ENCODE data around the gene CALHM5. TPM values are rescaled to one million over a fixed set of nuclear protein-coding genes. Genes with fewer than 3 reads are reported as not detected.

CALHM5 gene
- total RNA-seq, 1 experiment from 2014 or later = not detected

GRCh38 chr6:116563830-116564229, 52.4 kb downstream of the CALHM5 start:
- intact Hi-C loops (cut with micrococcal nuclease; ENCODE audit: unreplicated experiment) (no loop called here), in situ Hi-C loops (cut with HindIII; ENCODE audit: low pct_unique_long_range_greater_than_20kb, low sequenced_read_pairs) (no loop called here)
- POLR2A ChIA-PET = no interaction called here
- ATAC-seq = no peak
- no TSS peak for BruUV-seq (replicated peaks)
- Histone ChIP-seq H3K9me3 (ENCODE audit: control insufficient read depth, insufficient read depth, low read depth, low read length) (no peaks in the 10 kb centered on the region), H3K36me3 (ENCODE audit: control insufficient read depth, insufficient read depth, low read length) (no peaks in the 10 kb centered on the region), H3K4me1 (ENCODE audit: control insufficient read depth, insufficient read depth, low read length) (no peaks in the 10 kb centered on the region; the same call in 1 of the 2 replicates), H3K27ac (ENCODE audit: low read length) (no peak overlapping the region), H3K27me3 (ENCODE audit: control insufficient read depth, insufficient read depth, low read length) (peaks cover 25% of the 10 kb centered on the region), H3K4me3 (ENCODE audit: low read depth in 2 of 2, low read length in 2 of 2) (no peak overlapping the region)
- DNase-seq (ENCODE audit: low read depth, low spot score) = no peak
- CTCF ChIA-PET = interaction anchor here (0.5 to 1.4 kb wide), 3 partner anchors 22 to 296 kb away, joined by 3 to 7 read pairs (median 3); no protein-coding TSS in a partner anchor
- TF ChIP-seq REST (IDR thresholded peaks at IDR 0.05; ENCODE audit: insufficient read depth in 1 of 2, low read depth in 2 of 2, low read length in 1 of 2) (no peak), SIN3A (IDR thresholded peaks at IDR 0.05; ENCODE audit: borderline replicate concordance, insufficient read depth, low read depth, low read length) (no peak), POLR2AphosphoS5 (IDR thresholded peaks at IDR 0.05; ENCODE audit: low read depth, low read length) (no peak), CTCF (IDR thresholded peaks at IDR 0.05) (no peak), TCF7L2 (IDR thresholded peaks at IDR 0.05; ENCODE audit: low read depth, low read length) (no peak)

GRCh38 chr6:116564311-116564710, 52.9 kb downstream of the CALHM5 start:
- CTCF ChIA-PET = no interaction called here
- BruUV-seq (replicated peaks) = no TSS peak
- Histone ChIP-seq H3K4me1 (ENCODE audit: control insufficient read depth, insufficient read depth, low read length) (peaks cover under 1% of the 10 kb centered on the region; the same call in 1 of the 2 replicates), H3K9me3 (ENCODE audit: control insufficient read depth, insufficient read depth, low read depth, low read length) (no peaks in the 10 kb centered on the region), H3K36me3 (ENCODE audit: control insufficient read depth, insufficient read depth, low read length) (no peaks in the 10 kb centered on the region), H3K27me3 (ENCODE audit: control insufficient read depth, insufficient read depth, low read length) (peaks cover 25% of the 10 kb centered on the region), H3K4me3 (ENCODE audit: low read depth in 2 of 2, low read length in 2 of 2) (no peak overlapping the region), H3K27ac (ENCODE audit: low read length) (no peak overlapping the region)
- intact Hi-C loops (cut with micrococcal nuclease; ENCODE audit: unreplicated experiment) (no loop called here), in situ Hi-C loops (cut with HindIII; ENCODE audit: low pct_unique_long_range_greater_than_20kb, low sequenced_read_pairs) (no loop called here)
- TF ChIP-seq TCF7L2 (IDR thresholded peaks at IDR 0.05; ENCODE audit: low read depth, low read length) (no peak), REST (IDR thresholded peaks at IDR 0.05; ENCODE audit: insufficient read depth in 1 of 2, low read depth in 2 of 2, low read length in 1 of 2) (no peak), CTCF (IDR thresholded peaks at IDR 0.05) (no peak), SIN3A (IDR thresholded peaks at IDR 0.05; ENCODE audit: borderline replicate concordance, insufficient read depth, low read depth, low read length) (no peak), POLR2AphosphoS5 (IDR thresholded peaks at IDR 0.05; ENCODE audit: low read depth, low read length) (no peak)
- no peak for DNase-seq (ENCODE audit: low read depth, low spot score)
- POLR2A ChIA-PET = no interaction called here
- ATAC-seq = no peak

Data from Panc1 (cell line).